HG03159 (cell line): ENCODE measurements around the gene CD302.
A peak's percentile ranks its signal among the peaks of the same experiment; 100 is the strongest.
"Not testable (repeated sequence)": the region's sequence is repeated elsewhere in the genome, so short reads cannot be mapped to it uniquely, and the experiment has no call there.

Experiments used
- ATAC-seq: cut with Tn5 transposase; IDR thresholded peaks from one replicate; pipeline ENCODE4 v1.9.1; 2021; ENCODE audit warnings: mild to moderate bottlenecking, moderate library complexity; ENCODE audit not compliant: unreplicated experiment

Gene CD302, protein sequence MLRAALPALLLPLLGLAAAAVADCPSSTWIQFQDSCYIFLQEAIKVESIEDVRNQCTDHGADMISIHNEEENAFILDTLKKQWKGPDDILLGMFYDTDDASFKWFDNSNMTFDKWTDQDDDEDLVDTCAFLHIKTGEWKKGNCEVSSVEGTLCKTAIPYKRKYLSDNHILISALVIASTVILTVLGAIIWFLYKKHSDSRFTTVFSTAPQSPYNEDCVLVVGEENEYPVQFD

DNA sequence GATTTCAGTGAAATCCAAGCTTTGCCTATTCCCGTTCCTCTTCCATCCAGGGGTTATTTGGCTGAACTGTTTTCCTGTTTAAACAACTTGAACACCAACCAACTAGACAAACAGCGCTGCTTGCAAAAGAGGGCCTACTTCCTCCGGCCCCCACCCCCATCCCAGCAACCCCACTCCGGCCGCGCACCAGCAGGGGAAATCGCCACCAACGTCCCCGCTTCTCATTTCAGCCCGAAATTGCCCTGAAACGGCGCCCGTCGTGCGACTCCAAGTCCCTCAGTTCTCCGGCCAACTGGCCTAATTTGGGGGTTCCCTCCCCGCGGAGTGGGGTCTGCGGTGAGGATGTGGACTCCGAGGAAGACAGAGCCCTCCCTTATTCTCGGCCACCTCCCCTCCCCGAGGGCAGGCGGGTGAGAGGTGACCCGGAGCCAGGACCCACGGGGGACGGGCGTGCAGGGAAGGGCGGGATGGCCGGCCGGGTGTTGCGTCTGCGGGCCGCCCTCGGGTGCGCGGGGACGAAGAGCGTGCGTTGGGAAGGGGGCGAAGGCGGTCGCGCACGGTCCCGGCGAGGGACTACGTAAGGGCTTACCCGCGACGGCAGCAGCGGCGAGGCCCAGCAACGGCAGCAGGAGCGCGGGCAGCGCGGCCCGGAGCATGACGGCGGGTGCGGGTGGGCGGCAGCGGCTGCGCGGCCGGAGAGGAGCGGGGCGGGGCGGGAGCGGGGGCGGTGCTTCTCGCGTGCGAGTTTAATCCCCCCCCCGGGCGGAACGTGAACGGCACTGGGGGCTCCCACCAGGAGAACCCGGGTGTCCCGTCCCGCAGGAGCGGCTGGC is at the start of gene CD302:
CD302 (minus strand) TSS at position 666 of the 833 bp plus-strand sequence; CDS start at position 656, 10 bp downstream.
- ATAC-seq, result peak; percentile 56

DNA sequence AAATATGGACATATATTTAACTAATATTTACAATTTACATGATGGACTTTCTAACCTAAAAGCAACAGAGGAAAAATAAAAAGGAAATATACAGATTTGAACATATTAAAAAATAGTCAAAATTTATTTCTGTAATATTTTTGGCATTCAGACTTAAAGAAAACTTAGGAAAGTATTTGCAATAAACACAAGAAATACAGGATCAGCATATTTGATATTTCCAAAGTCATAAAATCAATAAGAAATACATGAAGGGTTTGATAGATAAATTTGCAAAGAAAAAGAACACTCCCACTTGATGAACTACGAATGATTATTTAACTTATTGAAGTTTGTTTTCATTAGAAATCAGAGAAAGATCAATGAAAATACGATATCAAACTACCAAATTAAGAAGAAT is 48.6 kb upstream of the CD302 start:
- ATAC-seq, result no peak

- ATAC-seq, result no peak
These were observed 42.6 kb upstream of the CD302 start for GRCh38 chr2:159840616-159841015.

GRCh38 chr2:159832858-159833257 is 34.9 kb upstream of the CD302 start:
- no peak for ATAC-seq

- ATAC-seq, result no peak
These were observed 34.0 kb upstream of the CD302 start for GRCh38 chr2:159832026-159832425.

- ATAC-seq, result no peak
These were observed 31.4 kb upstream of the CD302 start for GRCh38 chr2:159829376-159829775.

DNA sequence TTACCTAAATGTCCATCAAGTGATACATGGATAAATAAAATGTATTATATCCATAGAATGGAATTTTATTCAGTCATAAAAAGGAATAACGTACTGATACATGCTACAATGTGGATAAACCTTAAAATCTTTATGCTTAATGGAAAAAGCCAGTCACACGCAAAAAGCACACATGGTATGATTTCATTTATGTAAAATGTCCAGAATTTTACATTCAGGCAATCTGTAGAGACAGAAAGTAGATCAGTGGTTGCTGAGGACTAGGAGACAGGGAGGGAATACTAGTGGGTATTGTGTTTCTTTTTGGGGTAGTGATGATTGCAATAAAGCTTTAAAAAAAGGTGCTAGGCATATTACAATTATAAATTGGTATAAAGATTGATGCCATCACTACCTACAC is 30.7 kb upstream of the CD302 start:
- ATAC-seq, result no peak

- ATAC-seq, result not testable (repeated sequence)
These were observed 24.4 kb upstream of the CD302 start for GRCh38 chr2:159822478-159822833.

GRCh38 chr2:159821775-159822477 is 23.9 kb upstream of the CD302 start:
- not testable (repeated sequence) for ATAC-seq

GRCh38 chr2:159818940-159819339 is 20.9 kb upstream of the CD302 start:
- no peak for ATAC-seq

- ATAC-seq, result no peak
These were observed 19.3 kb upstream of the CD302 start for GRCh38 chr2:159817283-159817682.

DNA sequence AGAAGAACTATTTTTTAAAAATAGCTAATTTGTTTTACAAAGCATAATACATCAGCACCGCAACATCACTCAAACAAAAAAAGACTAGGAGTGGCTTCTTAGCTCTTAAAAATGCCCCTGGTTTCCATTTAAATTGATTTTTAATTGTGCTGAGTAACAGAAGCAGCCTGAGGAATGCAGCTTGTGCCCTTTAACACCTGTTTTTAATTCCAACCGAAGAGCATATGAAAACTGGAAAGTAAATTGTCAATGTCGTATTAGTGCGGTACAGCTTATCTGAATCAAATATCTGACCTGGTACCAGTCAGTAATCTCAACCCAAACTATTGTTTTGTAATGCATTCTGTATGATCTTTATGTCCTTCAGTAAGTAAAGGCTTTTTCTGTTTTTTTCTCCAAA is 13.2 kb upstream of the CD302 start:
- no peak for ATAC-seq

DNA sequence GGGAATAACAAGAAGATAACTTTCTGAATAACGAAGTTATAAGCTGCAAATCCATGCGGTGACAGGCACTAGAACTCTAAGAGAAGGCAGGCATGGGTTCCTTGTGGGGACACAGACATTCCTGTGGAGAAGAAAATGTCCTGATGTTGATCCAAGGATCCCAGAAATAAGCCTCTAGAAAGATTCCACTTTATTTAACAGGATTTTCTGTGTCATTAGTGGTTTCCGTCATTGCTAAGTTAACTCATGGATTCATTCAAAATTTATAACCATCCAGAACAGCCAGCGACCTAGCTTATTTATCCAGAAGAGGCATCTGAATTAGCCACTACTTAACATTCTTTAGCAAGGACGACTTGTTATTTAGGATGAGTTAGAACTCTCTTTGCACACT is 10.0 kb upstream of the CD302 start:
- no peak for ATAC-seq

- ATAC-seq, result no peak
These were observed 9.4 kb upstream of the CD302 start for GRCh38 chr2:159807183-159808031.

- no peak for ATAC-seq
These were observed 6.9 kb upstream of the CD302 start for GRCh38 chr2:159804941-159805340.

DNA sequence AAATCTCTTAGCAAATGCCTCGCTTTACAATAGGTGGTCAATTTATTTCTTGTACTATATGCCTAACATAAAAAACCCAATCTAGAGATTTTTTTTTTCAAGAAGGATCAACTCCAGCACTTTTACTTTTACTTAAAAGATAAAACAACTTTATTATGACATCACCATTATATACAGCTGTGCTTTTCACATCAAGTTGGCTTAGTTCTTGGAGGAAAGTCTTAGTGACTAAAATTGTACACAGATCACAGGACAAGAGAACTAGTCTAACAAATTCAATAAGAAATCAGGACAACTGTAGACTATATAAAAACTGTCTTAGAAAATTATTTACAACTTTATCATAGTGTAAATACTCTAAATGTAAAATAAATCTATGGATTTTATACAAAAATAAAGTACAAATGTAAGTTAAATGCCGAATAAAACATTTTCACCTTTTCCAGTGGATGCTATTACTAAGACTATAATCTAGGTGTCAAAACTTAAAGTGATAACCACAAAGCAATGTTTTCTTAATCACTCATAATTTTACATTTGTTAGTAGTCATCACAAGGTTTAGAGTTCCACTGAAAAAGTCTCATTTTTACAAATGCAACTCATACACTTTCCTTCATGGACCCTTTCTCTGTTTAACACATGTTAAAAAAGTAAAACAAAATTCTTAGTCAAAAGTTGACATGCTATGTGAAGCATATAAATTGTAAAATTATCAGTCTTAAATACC is 5.4 kb upstream of the CD302 start:
- ATAC-seq, result no peak

GRCh38 chr2:159802673-159803072 is 4.7 kb upstream of the CD302 start:
- no peak for ATAC-seq

DNA sequence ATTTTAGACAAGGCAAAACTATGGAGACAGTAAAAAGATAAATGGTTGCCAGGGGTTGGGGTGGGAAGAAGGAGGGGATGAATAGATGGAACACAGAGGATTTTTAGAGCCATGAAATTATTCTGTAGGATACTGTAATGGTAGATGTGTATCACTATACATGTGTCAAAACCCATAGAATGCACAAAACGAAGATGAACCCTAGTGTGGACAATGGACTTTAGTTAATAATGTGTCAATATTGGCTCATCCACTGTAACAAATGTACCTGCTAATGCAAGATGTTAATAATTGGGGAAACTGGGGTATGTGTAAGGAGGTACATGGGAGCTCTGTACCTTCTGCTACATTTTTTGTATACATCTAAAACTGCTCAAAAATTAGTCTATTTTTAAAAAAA is 1.8 kb upstream of the CD302 start:
- no peak for ATAC-seq

DNA sequence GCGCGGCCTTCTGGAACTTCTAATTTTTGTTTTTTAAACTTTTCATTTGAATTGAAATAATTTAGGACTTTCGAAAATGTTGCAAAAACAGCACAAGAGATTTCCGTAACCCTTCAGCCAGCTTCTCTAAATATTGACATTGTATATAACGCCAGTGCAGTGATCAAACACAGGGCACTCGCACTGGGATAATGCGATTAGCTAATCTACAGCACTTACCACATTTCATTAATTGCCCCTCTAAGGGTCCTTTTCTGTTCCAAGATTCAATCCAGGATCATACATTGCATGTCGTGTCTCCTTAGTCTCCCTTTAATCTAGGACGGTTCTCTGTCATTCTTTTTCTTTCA is 343 bp upstream of the CD302 start:
- ATAC-seq, result no peak

GRCh38 chr2:159797225-159797542 is 824 bp downstream of the CD302 start:
- ATAC-seq, result no peak
